OCI-LY3 (cell line): ENCODE measurements around the gene GRAMD2B.
"Not testable (repeated sequence)": the region's sequence is repeated elsewhere in the genome, so short reads cannot be mapped to it uniquely, and the experiment has no call there.

Experiments used
- H2AFZ ChIP-seq: fragments of 200-600, 300-600 bp; shearing (Covaris generic); 2 replicates; pipeline ENCODE4 v1.6.0; 2014; ENCODE audit warnings: antibody characterized with exemption, low read depth, low read length
- H3K27ac ChIP-seq: fragments of 200-600, 300-600 bp; sonication (generic); 2 replicates; pipeline ENCODE4 v1.5.1; 2014; ENCODE audit warnings: mild to moderate bottlenecking, low read length, moderate library complexity, mixed read lengths
- H3K27me3 ChIP-seq: fragments of 200-600, 300-600 bp; sonication (generic); 2 replicates; pipeline ENCODE4 v1.6.1; 2014; ENCODE audit warnings: low read depth, low read length, mixed read lengths
- H3K36me3 ChIP-seq: fragments of 200-600, 300-600 bp; sonication (generic); replicated peaks from 2 replicates; pipeline ENCODE3; 2014; ENCODE audit warnings: low read depth, low read length, mixed read lengths
- H3K4me1 ChIP-seq: fragments of 300-600, 200-600 bp; sonication (generic); 2 replicates; pipeline ENCODE4 v1.6.1; 2014; ENCODE audit warnings: low read length, mixed read lengths
- H3K4me2 ChIP-seq: fragments of 200-600, 300-600 bp; sonication (generic); 2 replicates; pipeline ENCODE4 v1.6.1; 2014; ENCODE audit warnings: low read length, mixed read lengths
- H3K4me3 ChIP-seq: fragments of 300-600, 200-600 bp; sonication (generic); 2 replicates; pipeline ENCODE4 v1.5.1; 2014; ENCODE audit warnings: antibody characterized with exemption, mild to moderate bottlenecking, low read length, moderate library complexity
- H3K79me2 ChIP-seq: fragments of 300-600, 200-600 bp; shearing (Covaris generic); 2 replicates; pipeline ENCODE4 v1.6.1; 2014; ENCODE audit warnings: mild to moderate bottlenecking, low read length, mixed read lengths
- H3K9ac ChIP-seq: fragments of 300-600, 200-600 bp; shearing (Covaris generic); 2 replicates; pipeline ENCODE4 v1.6.0; 2014; ENCODE audit warnings: mild to moderate bottlenecking, low read length, moderate library complexity
- H3K9me3 ChIP-seq: fragments of 200-600, 300-600 bp; shearing (Covaris generic); 2 replicates; pipeline ENCODE4 v1.6.1; 2014; ENCODE audit warnings: low read length, mixed read lengths; ENCODE audit not compliant: insufficient read depth
- H4K20me1 ChIP-seq: fragments of 200-600, 300-600 bp; sonication (generic); 2 replicates; pipeline ENCODE4 v1.6.1; 2016; ENCODE audit warnings: low read length, mixed read lengths; ENCODE audit not compliant: insufficient read depth
- EZH2phosphoT487 ChIP-seq: fragments of 200-600 bp; shearing (Covaris generic); IDR thresholded peaks from 2 replicates; pipeline ENCODE4 v1.6.1; 2018; ENCODE audit warnings: antibody characterized with exemption, mixed run types, low read depth
- TF ChIP-seq, protein P1 (sequence below): fragments of 200-600, 300-600 bp; sonication (generic); IDR thresholded peaks from 2 replicates; pipeline ENCODE4 v1.5.1; 2014; ENCODE audit warnings: antibody characterized with exemption, low read length, low read depth

Gene GRAMD2B, protein sequence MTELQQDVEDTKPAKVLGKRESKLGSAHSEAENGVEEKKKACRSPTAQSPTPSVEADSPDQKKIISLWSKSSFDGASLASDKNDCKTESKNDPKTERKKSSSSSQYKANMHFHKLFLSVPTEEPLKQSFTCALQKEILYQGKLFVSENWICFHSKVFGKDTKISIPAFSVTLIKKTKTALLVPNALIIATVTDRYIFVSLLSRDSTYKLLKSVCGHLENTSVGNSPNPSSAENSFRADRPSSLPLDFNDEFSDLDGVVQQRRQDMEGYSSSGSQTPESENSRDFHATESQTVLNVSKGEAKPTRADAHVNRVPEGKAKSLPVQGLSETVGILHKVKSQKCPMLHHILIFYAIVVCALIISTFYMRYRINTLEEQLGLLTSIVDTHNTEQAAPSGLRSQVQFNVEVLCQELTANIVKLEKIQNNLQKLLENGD

GRCh38 chr5:126422994-126423788 is at the start of gene GRAMD2B:
Gene GRAMD2B, plus strand, starts transcription at chr5:126423409. Its CDS starts 198 bp downstream, at chr5:126423607.
- Histone ChIP-seq H3K79me2 (no peaks in the 10 kb centered on the region; the same call in 1 of the 2 replicates), H2AFZ (peak within 1 kb of the TSS; percentile 93), H3K4me2 (peak within 1 kb of the TSS; percentile 86), H4K20me1 (no peaks in the 10 kb centered on the region), H3K4me3 (peak within 1 kb of the TSS; percentile 84), H3K4me1 (peaks cover 28% of the 10 kb centered on the region), H3K36me3 (peaks cover 5% of the 10 kb centered on the region), H3K27ac (peak within 1 kb of the TSS; percentile 51), H3K9me3 (no peaks in the 10 kb centered on the region; the same call in 1 of the 2 replicates), H3K9ac (peak within 1 kb of the TSS; percentile 74), H3K27me3 (no peaks in the 10 kb centered on the region)
- TF ChIP-seq, protein P1, sequence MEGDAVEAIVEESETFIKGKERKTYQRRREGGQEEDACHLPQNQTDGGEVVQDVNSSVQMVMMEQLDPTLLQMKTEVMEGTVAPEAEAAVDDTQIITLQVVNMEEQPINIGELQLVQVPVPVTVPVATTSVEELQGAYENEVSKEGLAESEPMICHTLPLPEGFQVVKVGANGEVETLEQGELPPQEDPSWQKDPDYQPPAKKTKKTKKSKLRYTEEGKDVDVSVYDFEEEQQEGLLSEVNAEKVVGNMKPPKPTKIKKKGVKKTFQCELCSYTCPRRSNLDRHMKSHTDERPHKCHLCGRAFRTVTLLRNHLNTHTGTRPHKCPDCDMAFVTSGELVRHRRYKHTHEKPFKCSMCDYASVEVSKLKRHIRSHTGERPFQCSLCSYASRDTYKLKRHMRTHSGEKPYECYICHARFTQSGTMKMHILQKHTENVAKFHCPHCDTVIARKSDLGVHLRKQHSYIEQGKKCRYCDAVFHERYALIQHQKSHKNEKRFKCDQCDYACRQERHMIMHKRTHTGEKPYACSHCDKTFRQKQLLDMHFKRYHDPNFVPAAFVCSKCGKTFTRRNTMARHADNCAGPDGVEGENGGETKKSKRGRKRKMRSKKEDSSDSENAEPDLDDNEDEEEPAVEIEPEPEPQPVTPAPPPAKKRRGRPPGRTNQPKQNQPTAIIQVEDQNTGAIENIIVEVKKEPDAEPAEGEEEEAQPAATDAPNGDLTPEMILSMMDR = no peak
- no peak for TF ChIP-seq EZH2phosphoT487

DNA sequence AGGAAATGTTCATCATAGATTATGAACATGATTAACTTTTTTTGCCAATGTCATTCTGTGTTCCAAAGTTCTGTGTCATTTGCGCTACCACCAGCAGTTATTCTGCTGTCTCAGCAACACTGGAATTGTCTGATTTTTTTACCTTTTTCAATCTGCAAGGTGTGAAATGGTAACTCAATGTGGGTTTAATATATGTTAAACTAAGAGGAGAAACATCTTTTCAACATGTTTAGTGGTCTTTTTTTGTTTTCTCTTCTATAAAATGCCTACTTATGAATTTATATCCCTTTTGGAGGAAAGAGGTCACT is 49.1 kb upstream of the GRAMD2B start:
- TF ChIP-seq, protein P1 = no peak
- TF ChIP-seq EZH2phosphoT487 = no peak
- no peaks in the 10 kb centered on the region for H3K36me3 ChIP-seq
- no peaks in the 10 kb centered on the region for H3K27me3 ChIP-seq
- no peaks in the 10 kb centered on the region for H4K20me1 ChIP-seq
- H3K79me2 ChIP-seq = no peaks in the 10 kb centered on the region
- H3K4me1 ChIP-seq = peaks cover 15% of the 10 kb centered on the region
- no peak overlapping the region for H3K27ac ChIP-seq
- H2AFZ ChIP-seq = 0 out of 2 replicates have a peak overlapping the region, but pooled peaks have one; percentile 30
- no peak overlapping the region for H3K4me2 ChIP-seq
- no peaks in the 10 kb centered on the region for H3K9me3 ChIP-seq
- no peak overlapping the region for H3K9ac ChIP-seq
- no peak overlapping the region for H3K4me3 ChIP-seq

GRCh38 chr5:126376443-126376842 is 46.8 kb upstream of the GRAMD2B start:
- Histone ChIP-seq H3K4me1 (peaks cover under 1% of the 10 kb centered on the region), H3K9ac (no peak overlapping the region), H3K27me3 (no peaks in the 10 kb centered on the region), H2AFZ (no peak overlapping the region), H3K4me2 (no peak overlapping the region), H3K36me3 (no peaks in the 10 kb centered on the region), H3K4me3 (no peak overlapping the region), H3K9me3 (no peaks in the 10 kb centered on the region), H4K20me1 (no peaks in the 10 kb centered on the region), H3K79me2 (no peaks in the 10 kb centered on the region), H3K27ac (no peak overlapping the region)
- TF ChIP-seq, protein P1 = no peak

DNA sequence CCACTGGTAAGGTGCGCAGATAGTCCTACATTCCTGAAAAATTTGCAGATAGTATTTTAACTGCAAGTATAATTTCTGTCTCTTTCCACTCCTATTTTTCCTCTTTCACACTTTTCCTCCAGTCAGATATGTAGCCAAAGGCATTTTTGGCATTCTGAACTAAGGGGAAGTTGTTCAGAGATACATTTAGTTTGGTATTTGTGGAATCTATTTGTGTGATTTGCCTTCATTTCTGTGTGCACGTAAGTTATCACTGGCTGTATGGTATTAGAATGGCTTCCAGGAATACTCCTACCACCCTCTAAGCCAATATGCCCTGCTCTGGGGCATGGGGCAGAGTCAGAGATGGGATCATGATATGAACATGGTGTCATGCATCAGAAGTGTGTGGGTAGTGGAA is 45.8 kb upstream of the GRAMD2B start:
- TF ChIP-seq, protein P1 = no peak
- no peak for TF ChIP-seq EZH2phosphoT487
- no peak overlapping the region for H3K9ac ChIP-seq
- H3K27me3 ChIP-seq = no peaks in the 10 kb centered on the region
- H3K9me3 ChIP-seq = no peaks in the 10 kb centered on the region
- no peak overlapping the region for H3K27ac ChIP-seq
- H2AFZ ChIP-seq = no peak overlapping the region
- H3K4me3 ChIP-seq = no peak overlapping the region
- no peaks in the 10 kb centered on the region for H4K20me1 ChIP-seq
- H3K4me1 ChIP-seq = no peaks in the 10 kb centered on the region
- no peak overlapping the region for H3K4me2 ChIP-seq
- H3K36me3 ChIP-seq = no peaks in the 10 kb centered on the region
- no peaks in the 10 kb centered on the region for H3K79me2 ChIP-seq

GRCh38 chr5:126380316-126380715 is 42.9 kb upstream of the GRAMD2B start:
- H3K4me3 ChIP-seq, H3K79me2 ChIP-seq, H3K27me3 ChIP-seq, H3K27ac ChIP-seq, H3K9me3 ChIP-seq, H3K9ac ChIP-seq, H3K4me1 ChIP-seq, H4K20me1 ChIP-seq, H3K36me3 ChIP-seq, H3K4me2 ChIP-seq, H2AFZ ChIP-seq: not testable (repeated sequence)
